ENCODE measurements around the gene OAF.
A peak's percentile ranks its signal among the peaks of the same experiment; 100 is the strongest.

The OAF gene

DNA sequence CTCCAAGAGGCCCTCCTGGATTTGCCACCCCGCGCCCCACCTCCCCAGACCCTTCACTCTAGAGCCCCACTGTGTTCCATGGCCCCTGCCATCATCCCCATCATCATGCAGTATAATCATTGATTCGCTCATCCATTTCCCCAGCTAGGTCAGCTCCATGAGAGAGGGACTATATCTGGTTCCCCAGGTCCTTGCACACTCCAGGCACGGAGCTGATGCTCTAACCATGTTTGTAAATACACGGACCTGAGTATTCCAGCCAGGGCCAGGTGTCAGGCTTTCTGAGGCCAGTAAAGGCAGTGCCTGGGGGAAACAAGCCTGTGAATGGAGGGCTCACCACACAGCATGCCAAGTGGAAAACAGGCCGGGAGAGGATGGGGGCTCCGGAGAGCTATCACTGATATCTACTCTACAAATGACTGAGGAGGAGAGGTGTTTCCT, 27.1 kb upstream of the OAF start:
- no peak for DNase-seq (ENCODE audit: low spot score)

DNA sequence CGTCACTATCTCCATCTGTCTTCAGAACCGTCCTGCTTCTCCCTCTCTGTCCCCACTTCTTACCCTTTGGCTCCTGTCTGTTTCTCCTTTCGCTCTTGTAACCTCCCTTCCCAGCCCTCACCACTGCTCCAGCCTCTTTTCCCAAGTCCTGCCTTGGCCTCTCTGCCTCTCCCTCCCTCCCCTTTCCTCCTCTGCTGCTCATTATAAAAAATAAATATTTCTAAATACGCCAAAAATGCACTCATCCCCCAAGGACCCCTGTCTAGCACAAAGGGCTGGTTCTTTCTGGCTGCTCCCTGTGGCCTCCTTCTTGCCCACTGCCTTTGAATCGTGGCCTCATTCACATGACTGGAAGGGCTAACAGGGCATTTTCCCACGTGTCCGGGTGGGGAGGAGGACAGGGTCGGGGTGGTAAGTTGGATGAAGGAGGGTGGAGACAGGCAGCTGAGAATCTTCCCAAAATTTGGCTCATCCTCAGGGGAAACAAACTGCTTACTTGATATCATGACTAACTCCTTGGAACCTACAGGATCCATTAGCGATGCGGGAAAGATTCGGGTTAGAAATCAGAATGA, 26.4 kb upstream of the OAF start:
- no peak for DNase-seq (ENCODE audit: low spot score)

- DNase-seq (ENCODE audit: low spot score), result peak; percentile 74
These were observed 25.7 kb upstream of the OAF start for GRCh38 chr11:120184946-120185705.

- no peak for DNase-seq (ENCODE audit: low spot score)
These were observed 25.0 kb upstream of the OAF start for GRCh38 chr11:120185706-120186455.

DNA sequence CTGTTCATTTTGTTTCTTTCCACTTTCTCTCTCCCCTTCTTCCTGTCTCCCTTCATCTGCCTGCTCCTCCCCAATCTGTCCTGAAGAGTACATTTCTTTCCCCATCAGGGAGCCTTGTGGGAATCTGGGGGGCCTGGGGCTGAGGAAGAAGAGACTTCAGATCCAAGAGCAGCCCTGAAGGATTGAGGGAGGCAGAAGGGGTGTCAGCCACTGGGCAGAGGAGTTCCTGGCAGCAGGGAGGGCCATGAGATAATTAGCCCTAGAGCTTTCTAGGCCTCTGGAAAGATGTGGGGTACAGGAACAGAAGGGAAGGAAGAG, 24.4 kb upstream of the OAF start:
- DNase-seq (ENCODE audit: low spot score), result no peak

DNA sequence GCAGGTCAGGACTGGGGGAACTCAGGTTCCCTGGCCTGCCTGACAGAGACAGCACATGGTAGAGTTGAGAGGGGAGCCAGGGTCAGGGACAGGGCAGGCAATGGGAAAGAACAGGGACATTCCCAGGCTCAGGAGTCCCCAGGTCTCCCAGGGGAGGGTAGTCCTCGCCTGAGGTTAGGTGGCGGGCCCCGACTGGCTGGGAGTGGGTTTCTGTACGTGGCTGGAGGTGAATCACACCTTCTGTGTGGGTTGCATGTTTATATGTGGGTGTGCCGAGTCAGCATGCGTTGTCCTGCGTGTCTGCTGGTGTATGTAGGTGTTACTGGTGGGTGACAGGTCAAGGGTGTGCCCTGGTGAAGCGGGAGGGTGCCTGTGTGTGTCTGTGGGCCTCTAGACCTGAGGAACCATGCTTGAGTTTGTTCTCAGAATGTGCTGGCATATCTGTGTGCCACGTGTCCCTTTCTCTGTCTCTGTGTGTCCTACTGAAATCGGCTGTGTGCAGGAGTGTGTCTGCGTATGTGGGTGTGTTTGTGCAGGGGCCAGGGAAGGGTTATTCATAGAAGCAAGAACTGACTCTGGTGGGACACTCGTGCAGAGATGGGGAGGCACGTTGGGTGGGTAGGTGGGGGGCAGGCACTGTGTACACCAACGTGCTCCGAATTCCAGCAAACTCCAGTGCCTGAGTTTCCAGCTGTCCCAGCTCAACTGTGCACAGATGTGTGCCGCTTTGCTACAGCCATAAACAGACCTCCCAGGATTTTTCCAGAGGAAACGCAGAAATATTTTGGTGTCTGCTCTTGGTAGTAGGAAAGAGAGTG, 23.8 kb upstream of the OAF start:
- no peak for DNase-seq (ENCODE audit: low spot score)

GRCh38 chr11:120188371-120188770, 22.5 kb upstream of the OAF start:
- DNase-seq (ENCODE audit: low spot score), result no peak

DNA sequence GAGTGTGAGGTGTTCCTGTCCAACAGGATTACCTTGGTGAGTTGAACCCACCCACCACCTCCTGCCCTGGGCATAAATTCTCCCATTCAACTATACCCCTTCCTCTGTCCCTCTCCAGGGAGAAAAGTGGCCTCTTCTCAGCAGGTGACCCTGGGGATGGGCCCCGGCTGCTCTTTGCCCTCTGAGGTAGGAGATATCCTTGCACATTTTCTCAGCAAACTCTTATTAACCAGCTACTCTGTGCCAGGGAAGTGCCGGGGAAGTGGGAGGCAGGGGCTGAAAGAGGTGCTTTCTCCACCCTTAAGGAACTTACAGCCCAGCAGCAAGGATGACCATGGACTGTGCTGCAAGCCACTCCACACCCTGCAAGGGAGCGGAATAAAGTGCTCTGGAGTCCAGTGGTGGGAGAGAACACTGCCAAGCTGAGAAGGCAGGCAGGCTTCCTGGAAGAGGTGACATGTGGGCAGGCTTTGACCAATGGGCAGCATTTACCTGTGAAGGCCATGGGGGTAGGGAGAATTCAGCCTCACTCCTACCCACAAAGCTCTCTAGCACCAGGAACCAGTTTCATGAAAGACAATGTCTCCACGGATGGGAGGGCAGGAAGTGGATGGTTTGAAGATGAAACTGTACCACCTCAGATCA, 21.9 kb upstream of the OAF start:
- DNase-seq (ENCODE audit: low spot score), result no peak

DNA sequence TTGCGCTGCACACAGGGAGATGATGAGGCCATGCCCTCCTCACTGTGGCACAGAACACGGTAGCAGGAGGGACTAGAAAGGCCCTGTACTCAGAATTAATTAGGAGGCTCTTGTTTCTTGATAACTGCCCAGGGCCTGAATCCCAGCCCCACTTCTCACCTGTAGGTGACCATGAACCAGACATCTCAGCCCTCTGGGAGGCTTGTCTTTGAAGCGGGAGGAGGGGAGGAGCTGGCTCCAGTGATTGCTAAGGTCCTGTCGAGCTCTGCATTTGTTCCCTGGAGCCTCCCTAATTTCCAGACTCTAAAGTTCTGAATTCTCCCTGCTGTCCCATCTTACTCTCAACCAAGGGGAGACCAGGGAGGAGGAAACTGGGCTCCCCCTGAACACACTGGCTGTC, 19.8 kb upstream of the OAF start:
- no peak for DNase-seq (ENCODE audit: low spot score)

GRCh38 chr11:120192831-120193625, 17.8 kb upstream of the OAF start:
- no peak for DNase-seq (ENCODE audit: low spot score)

DNA sequence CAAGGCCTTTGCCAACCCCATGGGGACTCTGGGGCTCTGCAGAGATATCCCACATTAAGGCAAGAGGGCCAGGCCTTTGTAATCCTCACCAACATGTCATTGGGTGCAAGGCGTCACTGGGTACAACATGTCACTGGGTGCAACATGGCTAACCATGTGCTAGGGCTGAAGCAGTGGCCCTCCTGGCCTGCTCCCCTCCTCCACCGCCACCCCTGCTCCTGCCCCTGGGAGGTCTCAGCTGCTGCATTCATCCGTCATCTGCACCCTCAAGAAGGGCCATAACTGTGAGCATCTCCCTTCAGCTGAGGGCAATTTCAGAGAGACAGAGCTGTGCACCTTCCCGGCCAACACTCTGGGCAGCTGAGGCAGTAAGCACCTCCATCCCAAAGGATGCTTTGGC, 16.7 kb upstream of the OAF start:
- no peak for DNase-seq (ENCODE audit: low spot score)

- no peak for DNase-seq (ENCODE audit: low spot score)
These were observed 15.1 kb upstream of the OAF start for GRCh38 chr11:120195601-120196320.

DNA sequence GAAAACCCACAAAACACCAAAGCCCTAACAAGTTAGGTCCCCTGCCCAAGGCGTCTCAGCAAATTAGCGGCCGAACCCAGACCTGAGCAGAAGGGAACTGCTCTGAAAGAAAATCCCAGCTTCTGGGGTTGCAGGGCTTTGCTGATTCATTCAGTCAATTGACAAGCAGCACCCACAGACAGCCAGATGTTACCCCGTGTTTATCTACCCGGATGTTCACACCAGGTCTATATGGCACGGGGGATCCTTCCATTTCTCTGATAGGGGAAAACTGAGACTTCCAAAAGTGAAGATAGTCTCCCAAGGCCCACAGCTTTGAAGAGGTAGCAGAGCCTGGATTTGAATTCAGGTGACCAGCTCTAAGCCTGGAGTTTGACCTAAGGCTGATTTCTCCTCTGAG, 14.0 kb upstream of the OAF start:
- no peak for DNase-seq (ENCODE audit: low spot score)

DNA sequence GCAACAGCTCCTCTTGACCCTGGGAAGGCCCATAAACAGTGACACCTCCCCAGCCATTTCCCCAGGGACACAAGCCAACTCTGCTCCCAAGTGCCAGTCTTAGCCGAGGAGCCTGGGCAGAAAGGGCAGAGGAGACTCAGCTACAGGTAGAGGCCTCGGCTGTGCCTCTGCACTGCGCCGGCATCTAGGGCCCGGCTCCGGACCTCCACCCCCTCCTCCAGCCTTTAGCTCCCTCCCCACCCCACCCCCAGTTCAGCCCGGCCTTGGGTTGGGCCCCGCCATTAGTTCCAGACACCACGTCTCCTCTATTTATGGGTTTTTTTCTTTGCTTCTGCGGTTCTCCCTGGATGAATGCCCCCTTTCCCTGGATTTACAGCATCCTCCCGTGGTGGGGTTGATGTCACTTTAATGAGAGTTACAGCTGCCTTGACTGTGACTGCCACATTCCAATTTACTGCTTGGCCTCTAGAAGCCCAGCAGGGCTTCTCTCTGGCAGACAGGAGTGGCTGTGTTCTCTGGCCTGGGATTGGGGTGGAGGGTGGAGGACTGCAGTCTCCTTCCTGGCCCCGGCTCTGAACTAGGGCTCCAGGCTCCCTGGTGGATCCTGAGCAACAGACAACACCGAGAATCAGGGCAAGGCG, 13.5 kb upstream of the OAF start:
- DNase-seq (ENCODE audit: low spot score), result no peak

DNA sequence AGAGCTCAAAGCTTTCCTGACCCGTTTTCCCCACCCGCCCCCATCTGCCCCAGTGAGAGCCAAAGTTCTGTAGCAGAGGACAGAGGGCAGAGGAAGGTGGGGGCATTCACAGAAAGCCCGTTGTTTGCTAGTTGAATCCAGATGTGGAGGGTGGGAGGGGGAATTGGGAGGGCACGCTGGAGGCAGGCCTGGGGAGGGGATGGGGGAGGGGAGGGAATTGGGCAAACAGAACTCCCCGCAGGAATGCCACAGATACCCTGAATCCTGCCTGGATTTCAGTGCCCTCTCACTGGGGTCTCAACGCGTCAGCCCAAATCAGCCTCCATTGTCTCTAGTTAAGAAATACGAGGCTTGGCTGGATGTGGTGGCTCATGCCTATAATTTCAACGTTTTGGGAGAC, 12.9 kb upstream of the OAF start:
- no peak for DNase-seq (ENCODE audit: low spot score)

GRCh38 chr11:120198403-120198786, 12.4 kb upstream of the OAF start:
- no peak for DNase-seq (ENCODE audit: low spot score)

- no peak for DNase-seq (ENCODE audit: low spot score)
These were observed 11.9 kb upstream of the OAF start for GRCh38 chr11:120198787-120199469.

DNA sequence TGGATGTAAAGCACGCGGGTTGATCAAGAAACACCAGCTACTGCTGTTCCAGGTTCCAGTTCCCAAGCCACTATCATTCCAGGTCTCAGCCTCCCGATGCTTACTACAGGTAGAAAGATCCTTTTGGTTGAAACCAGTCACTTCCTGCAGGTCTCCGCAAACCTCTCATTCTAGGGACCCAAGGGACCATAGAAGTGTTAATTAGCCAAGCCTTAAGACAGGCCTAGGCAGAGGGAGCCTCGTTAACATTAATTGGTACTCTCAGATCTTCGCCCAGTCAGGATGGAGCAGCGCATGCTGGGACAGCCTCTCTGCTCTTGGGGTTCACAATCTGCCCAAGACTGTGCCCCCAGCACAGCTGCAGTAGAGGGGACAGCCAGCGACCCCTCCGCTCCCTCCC, 11.2 kb upstream of the OAF start:
- no peak for DNase-seq (ENCODE audit: low spot score)

DNA sequence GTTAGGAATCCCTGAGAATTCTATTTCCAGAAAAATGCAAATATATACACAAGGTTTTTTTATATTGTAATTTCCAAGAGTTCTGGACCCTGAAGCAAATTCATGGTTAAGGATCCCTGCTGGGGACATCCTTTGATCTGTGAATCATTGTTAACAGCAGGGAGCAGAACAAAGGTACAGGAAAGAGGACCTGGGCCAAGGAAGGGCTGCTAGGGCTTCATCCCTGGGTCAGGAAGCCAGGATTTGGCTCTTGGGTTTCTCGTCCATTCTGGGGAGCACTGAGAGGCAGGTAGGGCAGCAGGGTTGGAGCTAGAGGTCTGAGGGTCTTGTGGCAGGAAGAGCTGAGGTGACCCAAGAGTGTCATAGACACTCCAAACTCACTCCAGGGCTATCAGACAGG, 10.2 kb upstream of the OAF start:
- no peak for DNase-seq (ENCODE audit: low spot score)

GRCh38 chr11:120201653-120202052, 9.2 kb upstream of the OAF start:
- no peak for DNase-seq (ENCODE audit: low spot score)
